8988T (cell line): Measurements from ENCODE around the gene AIG1.

Experiments
- DNase-seq: peaks from one replicate; pipeline ENCODE4 v3.0.0; 2011

AIG1 gene

DNA sequence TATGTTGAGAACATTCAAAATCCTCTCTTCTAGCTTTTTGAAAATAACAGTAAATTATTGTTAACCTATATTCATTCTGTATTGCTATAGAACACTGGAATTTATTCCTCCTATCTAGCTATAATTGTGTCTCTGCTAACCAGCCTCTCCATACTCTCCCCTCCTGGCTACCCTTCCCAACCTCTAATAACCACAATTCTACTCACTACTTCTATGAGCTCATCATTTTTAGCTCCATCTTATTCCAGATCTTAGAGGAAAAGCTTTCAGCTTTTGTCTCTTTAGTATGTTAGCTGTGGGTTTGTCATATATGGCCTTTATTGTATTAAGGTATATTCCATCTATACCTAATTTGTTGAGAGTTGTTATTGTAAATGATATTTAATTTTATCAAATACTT is 108.8 kb downstream of the AIG1 start:
- DNase-seq, result no peak

DNA sequence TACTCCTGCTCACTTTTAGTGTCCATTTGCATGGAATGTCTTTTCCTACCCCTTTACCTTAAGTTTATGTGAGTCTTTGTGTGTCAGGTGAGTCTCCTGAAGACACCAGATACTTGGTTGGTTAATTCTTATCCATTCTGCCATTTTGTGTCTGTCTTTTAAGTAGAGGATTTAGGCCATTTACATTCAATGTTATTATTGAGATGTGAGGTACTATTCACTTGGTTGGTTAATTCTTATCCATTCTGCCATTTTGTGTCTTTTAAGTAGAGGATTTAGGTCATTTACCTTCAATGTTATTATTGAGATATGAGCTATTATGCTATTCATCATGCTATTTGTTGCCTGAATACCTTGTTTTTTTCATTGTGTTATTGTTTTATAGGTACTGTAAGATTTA is 113.8 kb downstream of the AIG1 start:
- DNase-seq, result no peak

DNA sequence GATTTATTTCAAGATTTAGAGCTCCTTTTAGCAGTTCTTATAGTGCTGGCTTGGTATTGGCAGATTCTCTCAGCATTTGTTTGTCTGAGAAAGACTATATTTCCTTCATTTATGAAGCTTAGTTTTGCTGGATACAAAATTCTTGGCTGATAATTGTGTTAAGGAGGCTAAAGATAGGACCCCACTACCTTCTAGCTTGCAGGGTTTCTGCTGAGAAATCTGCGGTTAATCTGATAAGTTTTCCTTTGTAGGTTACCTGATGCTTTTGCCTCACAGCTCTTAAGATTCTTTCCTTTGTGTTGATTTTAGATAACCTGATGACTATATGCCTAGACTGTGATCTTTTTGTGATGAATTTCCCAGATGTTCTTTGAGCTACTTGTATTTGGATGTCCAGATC is 114.3 kb downstream of the AIG1 start:
- DNase-seq, result no peak

DNA sequence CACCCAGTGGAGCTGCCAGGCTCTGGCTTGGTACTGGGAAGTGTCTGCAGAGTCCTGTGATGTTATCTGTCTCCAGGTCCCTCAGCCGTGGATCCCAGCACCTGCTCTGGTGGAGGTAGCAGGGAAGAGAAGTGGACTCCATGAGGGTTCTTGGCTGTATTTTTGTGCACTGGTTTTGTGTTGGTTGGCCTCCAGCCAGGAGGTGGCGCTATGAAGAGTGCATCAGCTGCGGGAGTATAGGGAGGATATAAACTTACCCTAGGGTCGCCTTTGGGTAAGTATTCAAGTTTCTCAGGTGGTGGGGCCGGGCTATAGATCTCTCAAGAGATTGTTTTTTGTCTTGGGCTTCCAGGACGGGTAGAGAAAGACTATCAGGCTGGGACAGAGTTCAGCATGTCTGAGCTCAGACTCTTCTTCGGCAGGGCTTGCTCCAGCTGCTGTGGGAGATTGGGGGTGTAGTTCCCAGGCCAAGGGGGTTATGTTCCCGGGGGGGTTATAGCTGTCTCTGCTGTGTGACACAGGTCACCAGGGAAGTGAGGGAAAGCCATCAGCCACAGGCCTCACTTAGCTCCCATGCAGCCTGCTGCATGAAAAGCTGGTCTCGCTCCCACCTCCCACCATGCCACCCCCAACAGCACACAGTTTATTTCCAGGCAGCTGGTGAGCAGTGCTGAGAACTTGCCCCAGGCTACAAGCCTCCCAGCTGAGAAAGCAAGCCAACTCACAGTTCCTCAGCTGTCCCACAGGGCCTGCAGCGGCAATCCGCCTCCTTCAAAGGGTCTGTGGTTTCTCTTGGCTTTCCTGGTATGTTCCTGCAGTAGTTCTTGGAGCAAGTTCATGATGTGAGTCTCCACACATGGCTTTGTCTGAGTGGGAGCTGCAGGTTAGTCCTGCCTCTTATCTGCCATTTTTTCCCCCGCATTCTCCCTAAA is 115.7 kb downstream of the AIG1 start:
- no peak for DNase-seq

DNA sequence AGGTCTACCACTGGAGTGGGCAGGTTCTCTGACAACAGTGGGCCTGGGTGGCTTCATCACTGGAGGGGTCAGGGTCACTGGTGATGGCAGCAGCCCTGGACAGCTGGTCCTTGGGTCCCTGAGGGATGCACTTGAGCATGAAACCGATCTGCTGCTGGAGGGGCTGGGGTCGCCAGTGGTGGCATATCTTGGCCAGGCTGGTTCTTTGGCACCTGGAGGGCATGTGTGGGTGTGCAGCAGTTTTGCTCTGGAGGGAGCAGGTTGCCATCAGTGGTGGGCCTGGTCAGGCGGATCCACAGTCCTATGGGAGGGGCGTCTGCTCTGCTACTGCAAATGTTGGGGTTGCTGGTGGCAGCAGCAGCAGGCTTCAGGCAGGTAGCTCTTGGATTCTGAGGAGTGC is 117.0 kb downstream of the AIG1 start:
- DNase-seq, result no peak

DNA sequence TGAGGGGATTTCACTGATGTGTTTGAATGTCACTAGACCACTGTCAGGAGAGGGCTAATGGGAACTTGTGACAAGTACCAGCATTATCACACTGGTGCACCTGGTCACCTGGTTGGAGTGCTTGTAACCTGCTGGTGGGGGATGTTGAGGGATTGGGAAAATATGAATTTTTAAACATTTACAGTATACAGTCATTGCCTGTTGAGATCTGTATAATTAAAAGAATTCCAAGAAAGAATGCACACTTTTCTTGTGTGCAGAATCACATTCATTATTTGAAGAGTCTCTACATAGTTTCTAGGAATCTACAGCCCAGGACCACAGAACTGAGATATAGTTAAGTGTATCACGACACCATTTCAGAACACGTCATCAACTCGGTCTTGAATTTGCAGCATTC is 118.4 kb downstream of the AIG1 start:
- no peak for DNase-seq

DNA sequence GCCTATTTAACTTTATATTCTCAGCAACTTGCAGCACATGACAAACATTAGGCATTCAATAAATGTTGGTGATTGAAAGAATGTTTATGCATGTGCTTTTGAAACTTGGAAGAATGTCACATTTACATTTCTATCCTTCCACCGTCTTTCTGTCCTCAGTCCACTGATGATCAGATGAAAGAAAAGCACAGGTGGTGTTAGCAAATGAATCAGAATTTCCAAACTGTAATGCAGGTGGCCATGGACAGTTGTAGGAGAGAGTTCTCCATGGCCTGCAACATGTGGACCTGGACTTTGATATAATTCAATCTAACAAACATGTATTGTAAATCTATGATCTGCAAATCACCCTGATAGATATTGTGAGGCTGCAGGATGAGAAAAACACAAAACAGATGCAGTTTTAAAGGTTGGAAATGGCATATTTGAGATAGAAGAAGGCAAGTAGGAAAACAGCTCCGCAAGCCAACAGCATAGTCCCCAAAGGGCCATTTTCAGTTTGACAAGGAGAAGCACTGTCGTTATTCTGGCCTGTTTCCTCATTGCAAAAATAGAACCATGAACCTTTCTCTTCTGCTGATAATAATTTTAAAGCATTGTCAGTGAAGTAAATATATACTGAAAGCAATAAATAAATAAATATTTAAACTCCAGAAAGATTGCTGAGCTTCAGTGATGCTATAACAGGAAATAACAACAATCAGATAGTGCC is 119.4 kb downstream of the AIG1 start:
- DNase-seq, result no peak

DNA sequence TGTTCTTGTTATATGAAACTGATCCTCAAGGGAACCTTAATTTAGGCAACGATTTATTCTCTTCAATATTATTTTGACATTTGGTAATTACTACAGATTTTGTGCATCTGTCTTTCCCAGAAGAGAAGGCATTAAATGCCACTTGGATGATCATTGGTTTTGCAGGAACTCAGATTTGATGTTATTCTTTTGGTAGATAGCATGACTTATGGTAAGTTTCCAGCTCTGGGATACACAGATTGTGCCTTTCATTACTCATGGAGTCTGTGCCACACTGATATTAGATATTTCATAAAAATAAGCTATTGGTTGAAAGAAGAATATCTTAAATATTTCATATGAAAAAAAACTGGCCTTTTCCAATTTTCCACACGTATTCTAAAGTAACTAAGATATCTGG is 120.1 kb downstream of the AIG1 start:
- DNase-seq, result no peak

DNA sequence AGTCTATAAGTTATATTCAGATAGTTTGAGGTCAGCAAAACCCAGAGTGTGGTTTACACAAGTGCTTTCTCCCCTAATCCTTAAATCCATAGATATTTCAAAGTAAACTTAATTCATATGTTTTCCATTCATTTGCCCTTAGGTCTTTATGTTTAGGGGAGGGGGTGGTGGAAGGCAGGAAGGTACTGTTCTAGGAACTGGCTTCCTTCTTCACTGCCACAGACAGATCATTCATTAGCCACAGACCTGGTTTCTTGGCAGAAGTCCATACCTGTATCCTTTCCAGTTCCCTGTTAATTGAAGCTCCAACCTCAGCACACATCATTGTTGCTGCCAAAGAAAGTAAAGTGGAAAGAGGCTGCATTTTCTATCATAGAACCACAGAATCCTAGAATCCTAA is 123.0 kb downstream of the AIG1 start:
- no peak for DNase-seq

DNA sequence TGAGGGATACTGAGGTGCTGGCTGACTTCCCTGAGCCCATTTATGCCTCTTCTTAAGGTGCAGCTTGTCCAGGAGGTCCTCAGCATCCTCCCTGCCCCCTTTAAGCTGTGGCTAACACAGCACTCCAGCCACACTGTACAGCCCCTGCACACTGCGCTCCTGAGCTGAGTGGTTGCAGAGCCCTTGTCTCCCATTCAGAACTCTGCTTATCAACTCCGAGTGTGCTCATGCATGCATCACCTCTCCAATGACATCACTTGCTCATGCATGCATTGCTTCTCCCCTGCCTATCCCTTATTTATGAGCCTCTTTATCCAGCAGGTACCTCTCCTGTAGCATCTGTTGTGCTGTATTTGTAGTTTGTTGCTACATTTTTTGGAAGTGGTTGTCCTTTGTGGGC is 124.6 kb downstream of the AIG1 start:
- DNase-seq, result no peak

DNA sequence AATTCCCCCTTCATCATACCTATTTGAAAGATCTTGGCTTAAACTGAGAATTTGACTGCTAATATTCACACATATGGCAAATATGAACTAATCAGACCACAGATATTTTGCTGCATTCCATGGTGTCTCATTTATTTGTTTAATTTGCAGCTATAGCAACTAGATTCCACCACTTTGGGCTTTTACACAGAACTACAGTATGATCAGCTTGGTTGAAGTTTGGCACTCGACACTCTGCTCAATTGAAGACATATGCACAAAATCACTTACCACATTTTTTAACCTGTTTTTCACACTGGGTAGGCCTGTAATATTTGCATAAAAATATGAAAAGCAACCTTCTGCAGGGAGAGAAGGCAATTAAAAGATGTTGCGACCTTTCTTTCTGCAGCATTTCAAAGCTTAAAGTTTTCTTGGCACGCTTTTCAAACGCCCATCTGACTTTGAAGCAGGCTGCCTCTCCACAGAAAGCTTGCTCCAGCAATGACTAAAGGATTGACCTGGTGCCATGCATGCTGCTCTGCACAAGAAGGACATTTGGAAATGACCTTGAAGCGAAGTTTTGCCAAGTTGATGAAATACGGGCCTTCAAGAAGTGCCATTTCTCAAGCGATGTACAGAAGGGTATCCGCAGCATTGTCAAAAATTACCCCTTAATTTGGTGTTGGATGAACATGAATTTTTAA is 126.7 kb downstream of the AIG1 start:
- no peak for DNase-seq

DNA sequence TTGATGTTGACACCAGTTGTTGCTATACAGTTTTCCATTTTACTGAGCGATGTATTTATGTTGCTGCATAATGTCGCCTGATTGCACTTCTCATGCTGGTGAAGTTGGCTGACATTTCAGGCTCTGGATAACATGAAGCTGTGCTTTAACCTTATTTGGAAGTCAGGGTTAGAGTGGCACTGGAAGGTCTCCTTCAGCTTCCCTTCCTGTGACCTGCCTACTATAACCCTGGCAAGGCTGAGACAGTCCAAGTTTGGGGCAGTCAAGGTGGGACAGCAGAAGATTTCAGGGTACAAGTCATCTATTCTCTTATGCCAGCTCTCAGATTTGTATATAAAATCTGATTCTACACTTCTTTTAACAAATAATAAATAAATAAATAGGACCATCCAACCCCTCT is 127.6 kb downstream of the AIG1 start:
- no peak for DNase-seq

DNA sequence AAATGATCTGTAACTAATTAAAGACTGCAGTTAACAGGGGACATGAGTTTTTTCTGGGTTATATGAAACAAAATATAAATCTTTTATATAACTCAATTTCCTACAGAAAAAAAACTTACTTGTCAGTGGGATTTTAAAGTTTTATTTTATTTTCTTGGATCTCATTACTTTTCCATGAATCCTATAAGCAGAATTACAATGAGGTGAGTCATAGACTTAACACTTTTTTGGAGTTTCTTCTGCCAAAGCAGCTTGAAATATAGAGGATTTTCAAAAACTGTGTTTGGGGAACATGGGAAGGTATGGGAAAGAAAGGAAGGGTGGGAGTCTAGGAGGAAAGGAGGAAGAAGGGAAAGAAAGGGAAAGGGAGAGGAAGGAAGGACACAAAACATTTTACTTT is 130.7 kb downstream of the AIG1 start:
- DNase-seq, result no peak

DNA sequence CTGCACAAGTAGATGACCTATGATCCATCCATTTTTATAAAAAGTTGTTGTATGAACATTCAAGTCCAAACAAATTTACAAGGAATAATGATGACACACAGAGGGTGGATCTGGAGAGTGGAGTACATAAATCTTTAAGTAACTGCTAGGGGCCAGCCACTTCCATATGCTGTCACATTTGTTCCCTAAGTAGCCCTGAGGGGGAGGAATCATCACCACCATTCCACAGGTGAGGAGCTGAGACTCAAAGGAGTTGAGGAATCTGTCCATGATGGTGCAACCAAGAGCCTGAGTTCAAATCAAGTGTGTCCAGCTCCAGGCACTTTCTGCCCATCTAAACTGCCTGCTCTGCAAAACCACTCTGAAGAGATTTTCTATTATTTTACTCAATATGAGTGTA is 132.1 kb downstream of the AIG1 start:
- DNase-seq, result no peak

DNA sequence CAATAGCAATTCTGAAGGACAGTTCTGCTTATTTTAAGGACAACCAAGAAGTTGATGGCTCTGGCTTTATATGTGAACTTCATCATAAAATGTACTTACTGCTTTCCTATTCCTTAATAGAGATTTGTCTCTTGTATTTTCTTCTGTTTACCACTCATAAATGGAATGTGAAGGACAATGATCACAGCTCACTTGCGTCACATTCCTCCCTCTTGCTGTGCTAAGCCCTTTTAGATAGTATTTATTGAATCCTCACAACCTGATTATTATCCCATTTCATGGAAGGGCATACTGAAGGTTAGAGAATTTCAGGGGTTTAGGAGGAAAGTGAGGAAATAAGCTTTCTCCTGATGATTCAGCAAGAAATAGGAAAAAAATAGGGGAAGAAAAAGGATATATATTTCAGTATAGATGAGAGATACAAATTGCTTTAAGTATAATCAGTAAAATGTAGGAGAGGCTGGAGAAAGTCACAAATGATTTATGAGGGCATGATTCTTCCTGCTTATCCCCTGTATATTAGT is 132.9 kb downstream of the AIG1 start:
- DNase-seq, result no peak

DNA sequence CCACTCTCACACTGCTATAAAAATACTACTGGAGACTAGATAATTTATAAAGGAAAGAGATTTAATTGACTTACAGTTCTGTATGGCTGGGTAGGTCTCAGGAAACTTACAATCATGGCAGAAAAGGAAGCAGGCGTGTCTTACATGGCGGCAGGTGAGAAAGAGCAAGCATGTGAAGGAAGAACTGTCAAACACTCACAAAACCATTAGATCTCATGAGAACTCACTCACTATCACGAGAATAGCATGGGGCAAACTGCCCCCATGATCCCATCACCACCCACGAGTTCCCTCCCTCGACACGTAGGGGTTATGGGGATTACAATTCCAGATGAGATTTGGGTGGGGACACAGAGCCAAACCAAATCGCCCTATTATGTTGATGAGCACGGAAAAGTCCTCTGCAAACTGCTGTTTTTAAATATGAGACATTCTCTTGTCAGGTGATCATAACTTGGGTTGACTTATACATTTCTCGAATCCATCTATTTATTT is 133.5 kb downstream of the AIG1 start:
- no peak for DNase-seq

DNA sequence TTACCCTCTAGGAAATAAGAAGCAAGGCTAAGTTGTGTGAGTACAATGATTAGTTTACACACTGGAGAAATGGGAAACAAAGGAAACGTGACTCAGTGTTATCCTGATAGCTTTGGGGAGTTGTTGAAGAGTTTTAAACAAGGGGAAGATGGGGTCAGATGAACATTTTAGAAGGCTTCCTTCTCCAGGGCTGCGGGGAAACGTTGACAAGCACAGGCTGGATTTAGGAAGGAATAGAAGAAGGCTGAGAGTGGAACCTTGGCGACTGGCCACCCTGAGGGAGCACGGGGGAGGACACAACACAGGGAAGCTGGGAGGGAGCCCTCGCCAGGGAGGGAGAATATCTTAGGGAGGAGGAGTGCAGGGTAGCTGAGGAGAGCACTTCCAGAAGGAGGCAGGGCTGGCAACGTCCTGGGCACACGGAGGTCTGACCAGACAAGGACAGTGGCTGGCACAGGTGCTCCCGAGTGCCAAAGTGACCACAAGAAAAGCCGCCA is 134.7 kb downstream of the AIG1 start:
- no peak for DNase-seq

DNA sequence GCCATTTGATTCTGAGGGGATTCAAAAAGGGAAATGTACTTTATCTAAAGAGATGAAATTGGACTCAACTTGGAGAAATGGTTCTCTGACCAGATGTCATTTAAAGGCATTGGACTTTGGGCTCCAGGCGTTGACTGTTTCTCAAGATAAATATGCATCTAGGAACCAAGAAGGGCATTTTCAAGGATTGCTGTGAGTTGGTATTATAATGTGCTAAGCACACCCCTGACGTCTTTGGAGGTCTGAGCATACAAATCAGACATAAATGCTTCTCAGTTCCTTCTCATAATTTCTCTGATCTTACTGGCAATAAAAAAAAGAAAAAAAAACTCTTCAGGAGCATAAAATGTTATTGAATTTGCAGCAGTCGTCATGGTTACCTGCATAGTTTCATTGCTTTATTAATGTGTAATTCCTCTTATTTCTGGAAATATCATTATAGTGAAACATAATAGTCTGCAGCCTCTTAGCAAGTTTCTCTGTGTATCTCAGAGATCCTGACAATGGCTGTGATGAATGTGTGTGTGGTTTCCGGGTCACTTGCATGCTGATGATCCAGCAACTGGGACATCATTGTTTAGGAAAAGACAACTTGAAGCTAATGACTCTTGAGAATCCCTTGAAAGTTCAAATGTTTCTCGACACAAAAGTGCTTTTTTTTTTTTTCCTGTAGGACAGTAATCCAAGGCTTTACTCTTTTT is 136.0 kb downstream of the AIG1 start:
- DNase-seq, result no peak

DNA sequence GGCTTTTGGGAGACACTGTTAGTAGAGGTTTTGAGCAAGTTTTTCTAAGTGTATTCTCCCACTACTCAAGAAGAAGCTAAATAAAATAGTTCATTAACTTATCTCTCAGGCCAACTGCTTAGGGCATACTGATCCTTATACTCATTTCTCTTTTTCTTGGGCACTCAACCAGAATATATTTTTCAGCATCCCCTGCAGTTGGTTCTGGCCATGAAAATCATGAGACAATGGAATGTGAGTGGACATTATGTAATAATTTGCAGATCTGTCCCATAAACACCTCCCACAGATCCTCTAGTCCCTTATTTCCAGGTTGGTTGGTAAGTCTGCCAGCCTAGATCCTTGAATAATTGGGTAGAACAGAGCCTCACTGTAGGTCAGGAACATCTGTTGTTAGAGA is 136.7 kb downstream of the AIG1 start:
- no peak for DNase-seq

DNA sequence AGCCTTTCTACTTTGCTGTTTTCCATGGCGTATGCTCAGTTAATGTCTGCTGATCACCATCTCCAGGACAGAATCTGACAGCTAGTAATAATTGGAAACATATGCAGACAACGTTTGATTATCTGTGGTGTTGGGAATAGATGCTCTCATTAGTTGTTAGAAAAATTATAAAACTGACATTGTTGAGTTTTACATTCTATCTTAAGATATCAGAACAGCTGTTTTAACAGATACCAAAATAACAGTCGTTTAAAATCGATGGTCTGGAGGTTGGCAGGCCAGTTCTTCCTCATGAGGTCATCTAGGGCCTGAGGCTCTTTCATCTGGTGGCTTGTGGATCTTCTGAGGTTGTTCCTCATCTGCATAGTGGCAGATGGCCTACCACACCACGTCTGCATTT is 137.6 kb downstream of the AIG1 start:
- no peak for DNase-seq

DNA sequence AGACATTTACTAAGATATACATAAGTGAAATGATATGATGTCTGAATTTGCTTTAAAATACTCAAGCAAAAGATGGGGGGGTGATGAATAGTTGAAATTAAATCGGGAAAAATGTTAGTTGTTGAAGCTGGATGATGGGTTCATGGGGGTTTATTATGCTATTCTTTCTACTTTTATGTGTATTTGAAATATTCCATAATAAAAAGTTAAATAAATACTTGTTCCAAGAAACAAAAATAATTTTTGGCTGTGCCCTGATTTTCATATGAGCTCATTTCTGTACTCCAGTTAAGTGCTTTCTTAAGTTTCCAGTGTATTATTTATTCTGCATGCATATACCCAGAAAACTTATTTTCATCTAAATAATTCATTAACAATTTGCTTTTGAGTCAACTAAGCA is 138.6 kb downstream of the AIG1 start:
- DNase-seq, result no peak

DNA sequence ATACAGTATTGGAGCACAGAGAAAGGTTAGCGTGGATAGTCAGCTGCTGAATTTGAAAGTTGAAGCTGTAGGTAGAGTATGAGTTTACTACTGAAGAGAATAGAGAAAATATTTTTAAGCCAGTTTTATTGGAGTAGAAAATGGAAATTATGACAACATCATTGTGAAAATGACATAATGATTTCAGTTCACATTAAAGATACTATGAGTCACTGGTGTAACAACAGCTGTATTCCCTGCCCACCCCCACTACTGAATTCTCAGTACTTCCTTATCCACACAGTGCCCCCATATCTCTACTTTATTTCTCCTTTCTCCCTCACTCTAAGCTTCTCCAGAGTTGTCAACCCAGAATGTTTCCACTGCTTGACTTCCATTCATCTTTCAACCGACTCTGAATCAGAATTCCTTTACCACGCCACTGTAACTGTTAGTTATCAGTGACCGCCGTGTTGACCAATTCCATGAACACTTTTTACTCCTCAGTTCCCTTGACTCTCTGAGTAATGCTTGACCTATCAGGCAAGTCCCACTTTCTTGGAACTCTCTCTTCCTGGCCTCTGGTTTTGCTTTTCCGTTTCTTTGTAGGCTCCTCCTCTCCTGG is 139.6 kb downstream of the AIG1 start:
- no peak for DNase-seq
